Measurements from ENCODE around the gene OMP.

- TF ChIP-seq, protein P1, sequence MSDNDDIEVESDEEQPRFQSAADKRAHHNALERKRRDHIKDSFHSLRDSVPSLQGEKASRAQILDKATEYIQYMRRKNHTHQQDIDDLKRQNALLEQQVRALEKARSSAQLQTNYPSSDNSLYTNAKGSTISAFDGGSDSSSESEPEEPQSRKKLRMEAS (IDR thresholded peaks at IDR 0.05; ENCODE audit: low read depth, low read length): no peak
- TF ChIP-seq CTCF (IDR thresholded peaks at IDR 0.05; ENCODE audit: low read depth, low read length): no peak
- no peak for TF ChIP-seq POLR2A (IDR thresholded peaks at IDR 0.05; ENCODE audit: extremely low read depth, insufficient read length)
- TF ChIP-seq MYC (IDR thresholded peaks at IDR 0.05; ENCODE audit: low read depth, low read length): no peak
Observed at GRCh38 chr11:77079666-77080065, 23.0 kb upstream of the OMP start.
